Nephron progenitor cell (in vitro differentiated cells): ENCODE results near the gene ADAMTS19.

Source experiments
- DNase-seq: peaks from one replicate; pipeline ENCODE4 v3.0.0; 2021
- H3K27ac Mint-ChIP-seq: 2 replicates; pipeline ENCODE4 v1.8.0; 2021; ENCODE audit warnings: mild to moderate bottlenecking, moderate library complexity, mixed read lengths
- H3K27me3 Mint-ChIP-seq: 2 replicates; pipeline ENCODE4 v1.8.0; 2021; ENCODE audit warnings: mild to moderate bottlenecking, low read depth, mixed read lengths; ENCODE audit not compliant: poor library complexity
- H3K36me3 Mint-ChIP-seq: 2 replicates; pipeline ENCODE4 v1.8.0; 2021; ENCODE audit warnings: low read depth, mixed read lengths
- H3K4me1 Mint-ChIP-seq: 2 replicates; pipeline ENCODE4 v1.8.0; 2021; ENCODE audit warnings: mixed read lengths
- H3K4me3 Mint-ChIP-seq: 2 replicates; pipeline ENCODE4 v1.8.0; 2021; ENCODE audit warnings: mild to moderate bottlenecking, moderate library complexity, mixed read lengths
- H3K9me3 Mint-ChIP-seq: 2 replicates; pipeline ENCODE4 v1.8.0; 2021; ENCODE audit warnings: mild to moderate bottlenecking, moderate library complexity, mixed read lengths
- TF ChIP-seq, protein P1 (sequence below): fragments of 200-600 bp; sonication (generic); IDR thresholded peaks from 2 replicates; pipeline ENCODE4 v1.5.0; 2021; ENCODE audit warnings: antibody characterized with exemption

Gene ADAMTS19

DNA sequence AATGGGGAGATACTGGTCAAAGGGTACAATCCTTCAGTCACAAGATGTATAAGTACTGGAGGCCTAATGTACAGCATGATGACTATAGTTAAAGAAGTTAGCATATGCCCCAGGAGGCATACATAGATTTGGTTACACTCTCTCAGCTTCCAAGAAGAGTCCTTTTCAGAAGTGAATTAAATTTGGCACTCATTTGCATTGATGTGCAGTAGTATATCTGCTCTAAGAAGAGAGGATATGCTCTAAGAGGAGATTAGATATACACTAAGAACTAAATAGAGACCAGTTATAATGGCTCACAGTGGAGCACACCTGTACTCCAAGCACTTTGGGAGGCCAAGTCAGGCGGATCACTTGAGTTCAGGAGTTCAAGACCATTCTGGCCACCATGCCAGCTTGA, 148.3 kb downstream of the ADAMTS19 start:
- no peak for DNase-seq
- peaks cover 11% of the 10 kb centered on the region for H3K9me3 Mint-ChIP-seq
- no peaks in the 10 kb centered on the region for H3K27me3 Mint-ChIP-seq
- H3K36me3 Mint-ChIP-seq: peaks cover 15% of the 10 kb centered on the region
- H3K27ac Mint-ChIP-seq: no peak overlapping the region
- no peak overlapping the region for H3K4me3 Mint-ChIP-seq
- H3K4me1 Mint-ChIP-seq: no peaks in the 10 kb centered on the region
- TF ChIP-seq, protein P1, sequence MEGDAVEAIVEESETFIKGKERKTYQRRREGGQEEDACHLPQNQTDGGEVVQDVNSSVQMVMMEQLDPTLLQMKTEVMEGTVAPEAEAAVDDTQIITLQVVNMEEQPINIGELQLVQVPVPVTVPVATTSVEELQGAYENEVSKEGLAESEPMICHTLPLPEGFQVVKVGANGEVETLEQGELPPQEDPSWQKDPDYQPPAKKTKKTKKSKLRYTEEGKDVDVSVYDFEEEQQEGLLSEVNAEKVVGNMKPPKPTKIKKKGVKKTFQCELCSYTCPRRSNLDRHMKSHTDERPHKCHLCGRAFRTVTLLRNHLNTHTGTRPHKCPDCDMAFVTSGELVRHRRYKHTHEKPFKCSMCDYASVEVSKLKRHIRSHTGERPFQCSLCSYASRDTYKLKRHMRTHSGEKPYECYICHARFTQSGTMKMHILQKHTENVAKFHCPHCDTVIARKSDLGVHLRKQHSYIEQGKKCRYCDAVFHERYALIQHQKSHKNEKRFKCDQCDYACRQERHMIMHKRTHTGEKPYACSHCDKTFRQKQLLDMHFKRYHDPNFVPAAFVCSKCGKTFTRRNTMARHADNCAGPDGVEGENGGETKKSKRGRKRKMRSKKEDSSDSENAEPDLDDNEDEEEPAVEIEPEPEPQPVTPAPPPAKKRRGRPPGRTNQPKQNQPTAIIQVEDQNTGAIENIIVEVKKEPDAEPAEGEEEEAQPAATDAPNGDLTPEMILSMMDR: no peak

DNA sequence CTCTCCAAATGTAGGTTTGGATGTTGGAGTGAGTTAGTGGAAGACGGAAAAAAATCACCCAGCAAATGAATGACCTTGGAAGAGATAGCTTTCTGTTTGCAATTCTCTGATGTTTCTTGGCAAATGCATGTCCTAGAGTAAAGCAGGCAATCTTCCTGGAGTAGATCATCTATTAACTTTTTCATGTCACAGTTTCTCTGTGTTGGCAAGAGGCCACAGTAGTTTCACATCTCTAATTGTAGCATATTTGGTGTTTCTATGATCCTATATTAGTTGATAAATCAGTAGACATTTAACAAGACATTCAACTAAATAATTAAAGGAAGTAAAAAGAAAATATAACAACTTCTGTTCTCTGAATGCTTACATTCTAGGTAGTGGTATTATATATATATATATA, 149.6 kb downstream of the ADAMTS19 start:
- peaks cover 18% of the 10 kb centered on the region for H3K36me3 Mint-ChIP-seq
- H3K9me3 Mint-ChIP-seq: peaks cover 11% of the 10 kb centered on the region
- TF ChIP-seq, protein P1: no peak
- no peak overlapping the region for H3K27ac Mint-ChIP-seq
- H3K4me1 Mint-ChIP-seq: no peaks in the 10 kb centered on the region
- H3K27me3 Mint-ChIP-seq: no peaks in the 10 kb centered on the region
- no peak for DNase-seq
- no peak overlapping the region for H3K4me3 Mint-ChIP-seq

DNA sequence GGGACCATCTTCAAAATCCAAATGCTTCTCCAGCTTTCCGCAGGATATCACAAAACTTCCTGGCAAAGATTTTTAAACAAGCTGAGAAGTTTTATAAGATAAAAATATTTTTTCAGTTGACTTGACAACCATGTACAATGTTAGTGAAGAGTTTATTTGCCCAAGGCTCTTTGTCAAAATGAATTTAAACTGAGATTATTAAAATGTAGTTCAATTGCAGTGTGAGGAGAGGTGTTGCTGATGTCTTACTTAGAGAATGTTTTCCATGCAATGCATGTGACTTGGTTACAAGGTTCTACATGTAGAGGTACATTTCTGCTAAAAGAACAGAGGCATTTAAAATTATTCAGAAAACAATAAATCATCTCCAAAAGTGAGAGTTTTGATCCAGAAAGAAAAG, 156.4 kb downstream of the ADAMTS19 start:
- no peak for DNase-seq
- no peaks in the 10 kb centered on the region for H3K4me1 Mint-ChIP-seq
- H3K36me3 Mint-ChIP-seq: peaks cover 10% of the 10 kb centered on the region
- TF ChIP-seq, protein P1: no peak
- H3K27ac Mint-ChIP-seq: no peak overlapping the region
- H3K27me3 Mint-ChIP-seq: no peaks in the 10 kb centered on the region
- peaks cover 5% of the 10 kb centered on the region for H3K9me3 Mint-ChIP-seq
- H3K4me3 Mint-ChIP-seq: no peak overlapping the region

DNA sequence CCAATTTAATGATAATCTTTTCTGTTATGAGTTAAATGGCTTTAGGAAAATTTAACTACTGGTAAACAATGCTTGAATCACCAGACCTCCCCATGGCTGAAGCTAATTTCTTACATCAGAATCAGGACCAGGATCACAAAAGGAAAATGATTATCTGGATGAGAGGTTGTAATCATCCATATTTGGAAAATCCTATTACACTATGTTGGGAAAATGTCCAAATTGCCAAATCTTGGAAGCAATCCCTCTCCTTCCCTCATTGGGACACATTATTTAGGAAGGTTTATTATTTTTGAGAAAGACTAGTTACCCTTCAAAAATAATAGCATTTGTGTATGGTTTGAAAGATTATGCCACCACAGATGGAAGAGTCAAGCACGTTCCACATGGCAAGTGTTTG, 157.1 kb downstream of the ADAMTS19 start:
- Mint-ChIP-seq H3K27me3 (no peaks in the 10 kb centered on the region), H3K9me3 (peaks cover under 1% of the 10 kb centered on the region), H3K27ac (no peak overlapping the region), H3K4me1 (no peaks in the 10 kb centered on the region), H3K4me3 (no peak overlapping the region), H3K36me3 (peaks cover 7% of the 10 kb centered on the region)
- TF ChIP-seq, protein P1: no peak
- DNase-seq: no peak

DNA sequence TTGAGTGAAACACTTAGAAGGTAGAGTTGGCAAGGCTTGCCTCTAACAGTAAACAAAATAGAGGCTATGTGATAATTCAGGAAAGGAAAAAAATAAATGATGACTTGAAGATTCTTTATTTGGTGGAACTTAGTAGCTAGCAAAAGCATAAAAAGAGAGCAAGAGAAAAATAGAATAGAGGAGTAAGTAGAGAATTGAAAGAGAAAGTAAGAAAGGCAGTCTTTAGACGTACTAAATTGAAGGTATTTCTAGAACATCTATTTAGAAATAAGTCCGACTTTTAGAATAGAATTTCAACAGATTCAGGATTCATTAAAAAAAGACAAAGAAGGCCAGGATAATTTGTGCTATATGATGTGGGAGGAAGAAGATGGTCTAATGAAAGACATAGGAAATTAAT, 159.7 kb downstream of the ADAMTS19 start:
- Mint-ChIP-seq H3K27me3 (no peaks in the 10 kb centered on the region), H3K4me1 (no peaks in the 10 kb centered on the region), H3K27ac (no peak overlapping the region), H3K9me3 (no peaks in the 10 kb centered on the region), H3K36me3 (peaks cover 17% of the 10 kb centered on the region), H3K4me3 (no peak overlapping the region)
- TF ChIP-seq, protein P1: no peak
- DNase-seq: no peak

DNA sequence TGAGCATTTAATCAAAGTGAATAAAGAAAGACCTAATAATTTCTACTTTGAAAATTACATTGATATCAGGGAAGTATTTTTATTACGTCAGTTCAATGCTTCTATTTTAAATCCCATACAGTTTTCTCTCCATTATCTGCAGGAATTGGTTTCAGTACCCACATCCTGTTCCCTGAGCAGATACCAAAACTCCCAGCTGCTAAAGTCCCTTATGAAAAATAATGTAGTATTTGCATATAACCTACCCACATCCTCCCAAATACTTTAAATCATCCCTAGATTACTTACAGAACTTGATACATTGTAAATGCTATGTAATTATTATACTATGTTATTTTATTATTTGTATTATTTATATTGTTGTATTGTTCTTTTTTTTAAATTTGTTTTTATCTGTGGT, 162.4 kb downstream of the ADAMTS19 start:
- H3K4me1 Mint-ChIP-seq: no peaks in the 10 kb centered on the region
- H3K9me3 Mint-ChIP-seq: no peaks in the 10 kb centered on the region
- peaks cover 30% of the 10 kb centered on the region for H3K36me3 Mint-ChIP-seq
- TF ChIP-seq, protein P1: no peak
- no peak overlapping the region for H3K4me3 Mint-ChIP-seq
- no peak for DNase-seq
- no peaks in the 10 kb centered on the region for H3K27me3 Mint-ChIP-seq
- H3K27ac Mint-ChIP-seq: no peak overlapping the region
